ENCODE data around the gene APOL2.
"Not testable (repeated sequence)": the region's sequence is repeated elsewhere in the genome, so short reads cannot be mapped to it uniquely, and the experiment has no call there.

The APOL2 gene

DNA sequence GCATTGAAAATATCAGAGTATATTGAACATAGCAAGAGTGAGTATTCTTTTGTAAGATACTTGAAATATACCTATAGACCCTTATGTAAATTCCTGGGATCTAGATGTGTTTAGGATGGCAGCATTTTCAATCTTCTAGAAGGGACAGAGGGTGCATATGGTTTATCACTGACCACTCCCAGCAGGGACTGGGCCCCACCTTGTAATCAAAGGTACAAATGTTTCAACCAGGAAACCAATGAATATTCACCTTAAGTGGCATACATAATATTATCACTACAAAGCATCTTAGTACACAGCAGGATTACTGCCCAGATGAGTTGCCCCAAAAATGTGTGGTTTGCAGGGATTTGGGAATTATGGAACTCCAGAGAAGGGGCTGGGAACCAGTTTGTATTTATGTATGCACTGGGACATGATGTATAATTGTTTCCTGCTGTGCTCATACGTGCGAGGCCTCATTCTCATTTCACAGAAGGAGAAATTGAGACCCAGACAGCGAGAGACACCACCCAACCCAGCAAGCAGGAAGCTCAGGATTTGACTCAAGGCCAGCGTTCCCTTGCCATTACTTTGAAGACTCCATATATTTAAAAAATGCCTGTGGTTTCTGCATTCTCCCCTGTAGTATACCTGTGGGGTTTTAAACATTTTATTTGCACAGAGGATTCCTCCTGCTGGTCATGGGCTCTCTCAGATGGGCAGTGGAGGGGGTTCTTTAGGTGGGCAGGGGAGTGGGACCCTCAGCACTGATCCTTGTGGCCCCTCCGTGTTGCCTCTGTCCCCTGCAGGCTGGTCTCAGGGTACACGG, 42.9 kb downstream of the APOL2 start:
- DNase-seq, result no peak

- peak in 1 of 4 experiments; percentile 7 for DNase-seq
These were observed 44.4 kb downstream of the APOL2 start for GRCh38 chr22:36194971-36195370.

- DNase-seq, result no peak
These were observed 44.9 kb downstream of the APOL2 start for GRCh38 chr22:36194385-36194784.

DNA sequence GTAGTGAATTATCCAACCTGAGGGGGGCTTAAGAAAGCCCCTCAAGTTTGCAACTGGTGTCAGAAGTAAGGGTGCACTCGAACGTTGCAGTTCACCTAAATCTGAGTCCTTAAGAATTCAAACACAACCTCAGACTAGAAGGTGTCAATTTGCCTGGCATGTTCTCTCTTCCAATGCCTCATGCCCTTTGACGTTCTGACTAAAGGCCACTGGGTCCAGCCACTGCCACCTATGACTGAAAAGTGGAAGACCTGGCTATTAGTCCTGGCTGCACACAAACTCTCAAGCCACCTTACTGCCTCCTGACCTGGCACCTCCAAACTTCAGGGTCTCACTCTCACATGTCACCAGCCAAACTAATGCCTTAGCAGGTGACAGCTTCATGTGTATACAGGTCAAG, 45.8 kb downstream of the APOL2 start:
- no peak for DNase-seq

- no peak for DNase-seq
These were observed 46.2 kb downstream of the APOL2 start for GRCh38 chr22:36193171-36193570.

GRCh38 chr22:36192542-36192941, 46.8 kb downstream of the APOL2 start:
- no peak for DNase-seq

DNA sequence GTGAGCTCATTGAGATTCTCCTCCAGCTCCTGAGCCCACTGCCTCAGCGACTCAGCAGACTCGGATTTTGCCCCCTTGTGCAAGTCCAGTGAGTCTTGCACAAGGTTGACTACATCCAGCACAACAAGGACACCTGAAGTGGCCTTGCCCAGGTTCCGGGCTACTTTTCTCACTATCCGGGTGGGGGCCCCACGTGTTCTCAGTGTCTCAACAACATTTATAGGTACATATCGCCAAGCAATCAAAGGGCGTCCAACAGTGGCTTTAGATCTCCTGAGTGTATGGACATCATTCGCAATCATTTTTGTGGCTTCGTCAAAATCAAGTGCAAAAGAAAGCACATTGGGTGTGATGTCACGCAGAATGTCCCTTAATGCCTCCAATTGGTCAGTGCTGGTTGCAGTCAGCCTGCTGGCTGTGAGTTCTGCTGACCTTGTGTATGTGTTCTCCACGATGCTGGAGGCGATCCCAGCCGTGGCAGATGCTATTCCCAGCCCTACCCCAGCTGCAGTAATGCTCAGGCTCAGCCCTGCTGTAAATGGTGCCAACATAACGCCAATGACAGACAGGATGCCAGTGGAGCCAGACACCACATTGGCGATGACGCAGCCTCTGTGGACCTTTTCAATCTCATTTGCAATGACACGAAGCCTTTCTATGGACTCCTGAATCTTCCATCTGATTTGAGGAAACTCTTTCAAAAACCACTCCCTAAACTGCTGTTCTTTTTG, 48.1 kb downstream of the APOL2 start:
- no peak for DNase-seq

- not testable (repeated sequence) for DNase-seq
These were observed 51.5 kb downstream of the APOL2 start for GRCh38 chr22:36187862-36188261.

DNA sequence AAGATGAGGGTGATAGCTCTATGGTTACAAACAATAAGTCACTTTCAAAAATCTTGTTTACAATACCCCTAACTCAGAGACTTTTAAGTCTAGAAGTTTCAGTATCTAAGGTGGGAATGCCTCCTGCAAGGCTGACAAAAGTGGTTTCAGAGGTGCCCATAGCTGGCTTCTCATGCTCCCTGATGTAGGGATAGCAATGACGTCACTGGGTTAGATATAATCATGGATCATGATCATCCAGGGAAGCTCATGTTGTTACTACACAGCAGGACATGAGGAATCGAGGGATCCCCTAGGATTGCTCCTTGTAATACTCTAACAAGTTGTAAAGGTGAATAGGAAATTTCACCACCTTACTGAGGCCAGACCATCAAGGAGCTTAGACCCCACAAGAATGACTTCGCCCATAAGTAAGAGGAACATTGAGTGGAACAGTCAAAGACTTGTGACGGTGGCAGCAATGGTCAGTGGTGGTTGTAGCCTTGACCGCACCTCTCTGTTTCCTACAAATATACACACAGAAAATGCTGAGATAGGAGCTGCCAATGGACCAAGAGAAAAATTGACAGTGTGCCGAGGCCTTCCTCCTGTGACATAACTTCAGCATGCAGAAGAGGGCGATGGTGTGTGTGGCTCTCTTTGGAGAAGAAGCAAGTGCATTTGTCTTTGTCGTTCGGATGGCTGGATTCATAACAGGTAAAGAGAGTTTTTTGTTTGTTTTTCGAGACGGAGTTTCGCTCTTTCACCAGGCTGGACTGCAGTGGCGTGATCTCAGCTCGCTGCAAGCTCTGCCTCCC, 53.3 kb downstream of the APOL2 start:
- no peak for DNase-seq

DNA sequence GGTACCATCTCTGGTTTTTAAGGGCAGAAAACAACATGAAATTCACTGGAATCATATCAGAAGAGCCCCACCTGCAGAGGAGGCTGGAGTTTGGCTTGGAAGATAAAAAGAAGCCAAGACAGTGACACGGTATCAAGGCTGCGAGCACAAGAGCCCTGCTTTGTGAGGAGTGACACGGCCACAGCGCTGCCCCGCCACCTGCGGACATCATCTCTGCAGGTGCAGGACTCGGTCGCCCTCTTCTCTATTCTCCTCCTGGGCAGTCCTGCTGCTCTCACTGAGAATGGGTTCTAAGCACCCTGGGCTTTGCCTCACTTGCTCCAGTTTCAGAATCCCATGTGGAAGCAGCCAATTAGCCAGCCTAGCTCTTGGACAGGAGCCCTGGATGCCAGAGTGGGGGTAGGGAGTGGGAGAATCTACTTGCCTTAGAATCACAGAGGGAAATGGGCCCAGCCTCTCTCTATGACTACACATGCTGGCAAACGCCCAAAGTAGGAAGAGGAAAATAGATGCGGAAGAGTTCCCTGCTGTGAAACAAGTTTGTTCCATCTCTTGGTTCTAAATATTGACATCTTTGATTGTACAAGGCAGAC, 54.8 kb downstream of the APOL2 start:
- DNase-seq, result no peak

DNA sequence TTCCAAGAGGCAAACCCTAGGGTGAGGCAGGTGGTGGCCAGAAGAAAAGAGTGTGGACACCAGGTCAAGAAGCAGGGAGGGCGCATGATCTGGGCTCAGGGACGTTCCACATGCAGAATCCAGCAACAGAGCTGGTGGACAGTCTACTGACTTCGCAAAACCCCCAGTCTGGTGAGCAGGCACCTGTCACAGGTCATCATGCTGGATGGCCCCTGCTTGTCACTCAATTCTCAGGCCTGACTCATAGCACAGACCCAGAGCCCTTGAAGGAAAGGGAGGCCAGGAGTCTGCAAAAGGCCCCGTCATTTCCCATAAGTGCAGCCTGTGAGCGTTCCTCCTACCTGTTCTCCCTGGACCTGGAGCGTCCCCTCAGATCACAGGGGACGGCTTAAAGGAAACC, 55.9 kb downstream of the APOL2 start:
- no peak for DNase-seq

- no peak for DNase-seq
These were observed 56.5 kb downstream of the APOL2 start for GRCh38 chr22:36182857-36183256.

DNA sequence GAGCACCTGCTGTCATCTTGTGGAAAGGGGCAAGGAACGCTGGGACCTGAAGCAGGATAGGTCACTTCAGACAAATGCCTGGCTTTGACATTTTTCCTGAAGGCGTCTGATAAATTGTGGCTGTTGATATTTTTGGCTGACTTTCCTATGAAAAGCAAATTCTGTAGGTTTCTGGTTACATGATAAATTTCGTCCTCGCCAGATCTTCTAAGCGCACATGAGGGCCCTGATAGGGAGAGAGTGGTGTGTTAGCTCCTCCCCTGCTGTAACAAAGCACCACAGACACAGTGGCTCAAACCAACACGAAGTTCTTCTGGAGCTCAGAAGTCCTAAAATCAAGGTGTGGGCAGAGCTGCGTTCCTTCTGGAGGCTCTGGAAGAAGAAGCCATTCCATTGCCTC, 57.3 kb downstream of the APOL2 start:
- no peak for DNase-seq

DNA sequence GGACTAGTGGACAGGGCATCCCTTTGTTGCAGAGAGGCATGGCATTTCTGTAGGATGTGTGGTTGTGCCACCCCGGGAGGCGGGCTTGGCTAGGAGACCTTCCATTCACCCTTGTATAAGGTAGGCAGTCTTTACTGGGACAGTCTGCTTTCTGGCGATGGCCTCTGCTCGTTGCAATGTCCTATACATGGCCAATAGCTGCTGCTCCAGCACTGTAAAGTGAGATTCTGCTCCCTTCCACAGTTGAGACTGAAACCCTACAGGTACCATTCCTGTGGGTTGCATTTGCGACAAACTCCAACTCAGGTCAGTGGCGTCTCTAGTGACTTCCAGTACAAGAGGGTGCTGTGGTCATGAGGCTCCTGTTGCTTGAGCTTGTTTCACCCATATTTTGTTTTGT, 58.4 kb downstream of the APOL2 start:
- no peak for DNase-seq

GRCh38 chr22:36180038-36180880, 59.1 kb downstream of the APOL2 start:
- peak; percentile 57 to 83 (median 77) for DNase-seq

GRCh38 chr22:36177160-36177559, 62.2 kb downstream of the APOL2 start:
- DNase-seq, result no peak
